Measurements from ENCODE around the gene ATP5MG.
"Not testable (repeated sequence)": the region's sequence is repeated elsewhere in the genome, so short reads cannot be mapped to it uniquely, and the experiment has no call there.

The ATP5MG gene

GRCh38 chr11:118401151-118401879, at the start of gene ATP5MG:
Gene ATP5MG (plus strand): TSS chr11:118401606. CDS start chr11:118401666, 60 bp downstream.
- peak; percentile 84 for DNase-seq (ENCODE audit: low read depth, low spot score)

- no peak for DNase-seq (ENCODE audit: low read depth, low spot score)
Measured at GRCh38 chr11:118353084-118353710, 48.2 kb upstream of the ATP5MG start.

- DNase-seq (ENCODE audit: low read depth, low spot score): no peak
Measured at GRCh38 chr11:118358071-118358470, 43.3 kb upstream of the ATP5MG start.

GRCh38 chr11:118359295-118359958, 42.0 kb upstream of the ATP5MG start, which contains the start of gene UBE4A:
Gene UBE4A (plus strand): TSS chr11:118359600. CDS start chr11:118365081, 5,481 bp downstream.
- DNase-seq (ENCODE audit: low read depth, low spot score): peak; percentile 96

GRCh38 chr11:118364956-118365615, 36.3 kb upstream of the ATP5MG start:
- no peak for DNase-seq (ENCODE audit: low read depth, low spot score)

- no peak for DNase-seq (ENCODE audit: low read depth, low spot score)
Measured at GRCh38 chr11:118366287-118366686, 35.1 kb upstream of the ATP5MG start.

- DNase-seq (ENCODE audit: low read depth, low spot score): no peak
Measured at GRCh38 chr11:118370774-118371173, 30.6 kb upstream of the ATP5MG start.

- no peak for DNase-seq (ENCODE audit: low read depth, low spot score)
Measured at GRCh38 chr11:118373263-118373662, 28.1 kb upstream of the ATP5MG start.

- DNase-seq (ENCODE audit: low read depth, low spot score): no peak
Measured at GRCh38 chr11:118373871-118374270, 27.5 kb upstream of the ATP5MG start.

GRCh38 chr11:118374729-118375128, 26.7 kb upstream of the ATP5MG start:
- no peak for DNase-seq (ENCODE audit: low read depth, low spot score)

- DNase-seq (ENCODE audit: low read depth, low spot score): no peak
Measured at GRCh38 chr11:118375978-118376377, 25.4 kb upstream of the ATP5MG start.

- no peak for DNase-seq (ENCODE audit: low read depth, low spot score)
Measured at GRCh38 chr11:118379497-118379896, 21.9 kb upstream of the ATP5MG start.

GRCh38 chr11:118380571-118380970, 20.8 kb upstream of the ATP5MG start:
- no peak for DNase-seq (ENCODE audit: low read depth, low spot score)

GRCh38 chr11:118382954-118383353, 18.5 kb upstream of the ATP5MG start:
- no peak for DNase-seq (ENCODE audit: low read depth, low spot score)

GRCh38 chr11:118383657-118384056, 17.7 kb upstream of the ATP5MG start:
- DNase-seq (ENCODE audit: low read depth, low spot score): no peak

- DNase-seq (ENCODE audit: low read depth, low spot score): no peak
Measured at GRCh38 chr11:118396097-118396501, 5.3 kb upstream of the ATP5MG start.

GRCh38 chr11:118397448-118397847, 4.0 kb upstream of the ATP5MG start:
- DNase-seq (ENCODE audit: low read depth, low spot score): no peak

GRCh38 chr11:118398791-118399559, 2.4 kb upstream of the ATP5MG start:
- DNase-seq (ENCODE audit: low read depth, low spot score): peak; percentile 36

GRCh38 chr11:118401880-118402590, 629 bp downstream of the ATP5MG start:
- no peak for DNase-seq (ENCODE audit: low read depth, low spot score)

GRCh38 chr11:118402594-118402993, 1.2 kb downstream of the ATP5MG start:
- DNase-seq (ENCODE audit: low read depth, low spot score): not testable (repeated sequence)

Measured in activated CD4-positive, CD25-positive, alpha-beta regulatory T cell treated with anti-CD3 and anti-CD28 coated beads, Interleukin-2, amount 50 U/mL, for 16 hours (primary cell).